GM13976 (cell line): ENCODE measurements around the gene RGS6.

Experiments
- DNase-seq: peaks from one replicate; pipeline ENCODE4 v3.0.0; 2012; ENCODE audit warnings: low spot score
- in situ Hi-C: fragments of 300-500 bp; cut with MboI; formaldehyde crosslinking; loops from one replicate; pipeline ENCODE4 v1.12.0; 2022; ENCODE audit warnings: low sequenced_read_pairs, mixed read lengths, inconsistent platforms; ENCODE audit not compliant: unreplicated experiment
- TF ChIP-seq, protein P1 (sequence below): IDR thresholded peaks from 2 replicates; pipeline ENCODE4 v1.5.1; 2012; ENCODE audit warnings: borderline replicate concordance, mild to moderate bottlenecking; ENCODE audit not compliant: insufficient read depth; ENCODE audit errors: extremely low read depth, missing control alignments, control extremely low read depth

Gene RGS6

DNA sequence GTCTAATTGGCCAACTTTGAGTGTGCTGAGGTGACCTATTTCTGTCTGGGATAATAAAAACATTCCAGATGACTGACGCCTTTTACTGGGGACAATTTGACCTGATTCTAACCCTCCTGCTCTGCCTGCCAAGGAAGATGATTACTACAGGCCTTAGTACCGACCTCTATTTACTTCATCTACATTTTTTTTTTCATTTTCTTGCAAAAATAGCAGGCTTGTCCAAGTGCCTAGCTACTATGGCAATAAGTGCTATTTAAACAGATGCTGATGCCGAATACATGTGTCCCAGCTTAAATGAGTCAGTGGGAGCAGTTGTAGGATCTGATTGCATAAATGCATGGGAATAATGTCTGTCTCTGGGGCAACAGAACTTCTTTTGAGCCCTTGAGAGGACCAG lies 254.3 kb downstream of the RGS6 start:
- TF ChIP-seq, protein P1, sequence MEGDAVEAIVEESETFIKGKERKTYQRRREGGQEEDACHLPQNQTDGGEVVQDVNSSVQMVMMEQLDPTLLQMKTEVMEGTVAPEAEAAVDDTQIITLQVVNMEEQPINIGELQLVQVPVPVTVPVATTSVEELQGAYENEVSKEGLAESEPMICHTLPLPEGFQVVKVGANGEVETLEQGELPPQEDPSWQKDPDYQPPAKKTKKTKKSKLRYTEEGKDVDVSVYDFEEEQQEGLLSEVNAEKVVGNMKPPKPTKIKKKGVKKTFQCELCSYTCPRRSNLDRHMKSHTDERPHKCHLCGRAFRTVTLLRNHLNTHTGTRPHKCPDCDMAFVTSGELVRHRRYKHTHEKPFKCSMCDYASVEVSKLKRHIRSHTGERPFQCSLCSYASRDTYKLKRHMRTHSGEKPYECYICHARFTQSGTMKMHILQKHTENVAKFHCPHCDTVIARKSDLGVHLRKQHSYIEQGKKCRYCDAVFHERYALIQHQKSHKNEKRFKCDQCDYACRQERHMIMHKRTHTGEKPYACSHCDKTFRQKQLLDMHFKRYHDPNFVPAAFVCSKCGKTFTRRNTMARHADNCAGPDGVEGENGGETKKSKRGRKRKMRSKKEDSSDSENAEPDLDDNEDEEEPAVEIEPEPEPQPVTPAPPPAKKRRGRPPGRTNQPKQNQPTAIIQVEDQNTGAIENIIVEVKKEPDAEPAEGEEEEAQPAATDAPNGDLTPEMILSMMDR = no peak
- DNase-seq = no peak
- in situ Hi-C loops = no loop called here

DNA sequence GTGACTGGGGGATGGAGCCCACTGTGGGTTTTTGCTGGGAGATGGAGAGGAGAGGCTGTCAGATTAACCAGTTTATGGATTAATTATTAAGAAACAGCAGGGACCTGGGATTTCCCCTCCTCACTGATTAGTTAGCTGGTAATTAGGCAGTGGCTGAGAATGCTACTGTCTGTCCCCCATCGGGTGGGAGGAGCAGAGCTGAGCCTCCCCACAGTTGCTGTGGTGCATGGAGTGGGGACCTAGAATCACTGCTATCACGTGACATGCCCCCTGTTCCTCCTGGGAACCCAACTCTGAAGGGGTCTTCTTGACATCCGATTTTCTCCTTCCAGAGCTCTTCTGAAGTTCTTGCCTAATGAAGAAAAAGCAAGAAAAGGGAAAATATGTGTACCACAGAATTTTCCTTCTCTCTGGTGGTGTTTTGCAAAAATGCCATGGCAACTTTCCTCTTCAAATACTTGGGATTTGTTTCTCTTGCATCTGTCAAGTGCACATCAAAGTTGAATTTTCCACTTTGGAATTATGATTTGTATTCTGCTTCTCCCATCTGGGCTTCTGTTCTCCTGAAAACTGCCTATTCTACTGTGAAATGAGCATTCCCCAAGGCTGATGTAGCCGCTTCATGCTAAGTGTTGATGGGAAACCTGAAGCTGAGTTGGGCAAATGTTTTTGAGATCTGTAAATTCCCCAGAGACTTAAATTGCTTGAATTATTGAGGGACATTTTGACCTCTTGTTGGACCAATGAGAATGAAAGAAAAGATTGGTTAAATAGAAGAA lies 264.2 kb downstream of the RGS6 start:
- no peak for DNase-seq
- in situ Hi-C loops = no loop called here
- TF ChIP-seq, protein P1 = no peak

DNA sequence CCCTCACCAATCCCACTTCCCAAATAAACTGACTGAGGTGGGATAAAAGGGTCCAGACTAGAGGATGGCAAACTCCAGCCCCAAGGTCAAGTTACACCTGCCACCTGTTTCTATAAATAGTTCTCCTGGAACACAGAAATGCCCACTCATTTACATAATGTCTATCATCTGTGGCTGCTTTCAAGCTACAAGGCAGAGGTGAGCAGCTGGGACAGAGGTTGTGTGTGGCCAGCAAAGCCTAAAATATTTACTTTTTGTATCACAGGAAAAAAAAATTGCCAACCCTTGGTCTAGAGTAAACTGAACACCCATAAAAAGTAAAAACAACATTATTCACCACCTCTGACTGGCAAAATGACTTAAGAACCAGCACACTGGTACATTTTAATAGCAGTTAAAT lies 269.4 kb downstream of the RGS6 start:
- in situ Hi-C loops = no loop called here
- TF ChIP-seq, protein P1 = no peak
- DNase-seq = no peak

DNA sequence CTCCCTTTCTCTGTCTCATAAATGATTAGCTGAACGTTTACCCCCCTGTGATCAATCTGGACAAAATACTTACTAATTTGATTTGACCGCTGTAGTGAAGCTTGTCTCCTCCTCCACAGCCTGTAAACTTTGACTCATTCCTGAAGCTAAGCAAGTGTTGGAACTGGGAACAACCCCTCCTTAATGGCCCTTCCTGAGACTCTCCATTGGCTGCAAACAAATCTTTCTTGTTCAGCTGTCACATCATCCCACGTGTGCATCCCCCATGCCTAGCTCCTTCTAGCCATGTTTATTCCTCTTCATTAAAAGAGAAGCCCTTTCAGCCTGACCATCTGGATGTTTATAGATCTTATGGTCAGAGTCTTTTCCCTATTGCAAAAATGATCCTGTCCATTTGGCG lies 281.2 kb downstream of the RGS6 start:
- TF ChIP-seq, protein P1 = no peak
- in situ Hi-C loops = no loop called here
- DNase-seq = no peak

DNA sequence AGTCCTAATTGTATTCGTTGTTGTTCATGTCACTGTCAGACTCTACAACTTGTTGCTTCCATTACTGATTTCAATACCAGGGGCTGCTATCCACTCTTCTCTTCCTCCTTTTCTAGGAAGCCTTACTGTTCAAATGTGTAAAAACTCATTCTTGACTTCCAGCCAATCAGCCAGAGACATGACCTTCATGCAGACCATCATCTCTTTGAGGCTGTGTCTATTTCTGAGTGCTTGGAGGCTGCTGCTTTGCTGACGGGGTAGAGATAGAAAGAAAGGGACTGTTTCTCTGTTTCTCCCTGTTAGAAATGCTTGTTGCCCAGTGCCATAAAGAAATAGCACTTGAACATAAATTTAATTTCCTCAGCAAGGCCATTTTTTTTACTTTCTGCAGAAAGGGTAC lies 282.9 kb downstream of the RGS6 start:
- in situ Hi-C loops = no loop called here
- TF ChIP-seq, protein P1 = no peak
- DNase-seq = no peak

DNA sequence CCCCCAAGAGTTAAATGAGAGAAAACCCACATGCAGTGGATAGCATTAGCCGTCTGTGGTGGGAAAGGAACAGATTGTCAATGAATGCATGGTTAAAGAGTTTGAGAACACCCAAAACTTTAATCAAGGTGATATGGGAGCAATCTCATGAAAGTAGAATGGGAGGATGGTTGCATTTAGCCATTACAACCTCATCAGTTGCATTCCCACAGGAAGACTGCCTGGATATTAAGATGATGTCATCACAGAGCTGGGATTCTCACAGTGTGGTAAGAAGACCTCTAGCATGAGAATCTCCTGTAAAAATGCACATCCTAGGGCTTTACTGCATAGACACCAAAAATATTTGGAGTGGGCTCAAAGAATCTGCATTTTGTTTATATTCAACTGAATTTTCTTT lies 284.9 kb downstream of the RGS6 start:
- no peak for DNase-seq
- in situ Hi-C loops = no loop called here
- TF ChIP-seq, protein P1 = no peak
